HepG2 (cell line): ENCODE results near the gene SPATA25. TPM values are rescaled to one million over a fixed set of nuclear protein-coding genes. Genes with fewer than 3 reads are reported as not detected.

ENCODE experiments used
- HNF4G ChIP-seq, 2 experiments: sonication (generic) in 1 of 2; formaldehyde crosslinking in 1 of 2; IDR thresholded peaks; 2 replicates each; pipeline versions ENCODE4 v1.4.0 to v1.6.1; 2011 to 2020; ENCODE audit warnings: borderline replicate concordance in 2 of 2, low read depth in 2 of 2, mild to moderate bottlenecking in 2 of 2, low read length in 1 of 2, missing genetic modification reagents in 1 of 2, moderate library complexity in 1 of 2
- KDM4B ChIP-seq: sonication (generic); formaldehyde crosslinking; IDR thresholded peaks from 2 replicates; pipeline ENCODE4 v1.4.0; 2020; ENCODE audit warnings: missing genetic modification reagents
- MAFG ChIP-seq: sonication (generic); formaldehyde crosslinking; IDR thresholded peaks from 2 replicates; pipeline ENCODE4 v1.5.1; 2020; ENCODE audit warnings: mild to moderate bottlenecking, missing genetic modification reagents
- MYNN ChIP-seq: sonication (generic); formaldehyde crosslinking; IDR thresholded peaks from 2 replicates; pipeline ENCODE4 v1.4.0; 2020; ENCODE audit warnings: mild to moderate bottlenecking, low read depth, missing genetic modification reagents
- PITX1 ChIP-seq: sonication (generic); formaldehyde crosslinking; IDR thresholded peaks from 2 replicates; pipeline ENCODE4 v1.5.1; 2020; ENCODE audit warnings: mild to moderate bottlenecking, missing genetic modification reagents
- SRY ChIP-seq: sonication (generic); formaldehyde crosslinking; IDR thresholded peaks from 2 replicates; pipeline ENCODE4 v1.8.0; 2022; ENCODE audit warnings: mild to moderate bottlenecking, missing genetic modification reagents
- TOPORS ChIP-seq: sonication (generic); formaldehyde crosslinking; IDR thresholded peaks from 2 replicates; pipeline ENCODE4 v1.8.0; 2023; ENCODE audit warnings: mild to moderate bottlenecking, missing genetic modification reagents
- YY1 ChIP-seq: IDR thresholded peaks from 2 replicates; pipeline ENCODE4 v1.6.1; 2011; ENCODE audit warnings: low read length, low read depth, moderate library complexity, mild to moderate bottlenecking; ENCODE audit not compliant: insufficient read depth, insufficient replicate concordance
- ZBTB33 ChIP-seq: sonication (generic); formaldehyde crosslinking; IDR thresholded peaks from 2 replicates; pipeline ENCODE4 v1.4.0; 2020; ENCODE audit warnings: missing genetic modification reagents
- ZBTB7B ChIP-seq: sonication (generic); formaldehyde crosslinking; IDR thresholded peaks from 2 replicates; pipeline ENCODE4 v1.4.0; 2020; ENCODE audit warnings: missing genetic modification reagents
- ZNF451 ChIP-seq: sonication (generic); formaldehyde crosslinking; IDR thresholded peaks from 2 replicates; pipeline ENCODE4 v1.5.0; 2020; ENCODE audit warnings: mild to moderate bottlenecking, missing genetic modification reagents
- ZNF496 ChIP-seq: sonication (generic); formaldehyde crosslinking; IDR thresholded peaks from 2 replicates; pipeline ENCODE4 v1.8.1; 2023; ENCODE audit warnings: mild to moderate bottlenecking, moderate library complexity, missing genetic modification reagents; ENCODE audit not compliant: insufficient replicate concordance
- ZNF501 ChIP-seq: sonication (generic); formaldehyde crosslinking; IDR thresholded peaks from 2 replicates; pipeline ENCODE4 v1.5.1; 2020; ENCODE audit warnings: mild to moderate bottlenecking, moderate library complexity, missing genetic modification reagents
- ZNF609 ChIP-seq: sonication (generic); formaldehyde crosslinking; IDR thresholded peaks from 2 replicates; pipeline ENCODE4 v1.4.0; 2020; ENCODE audit warnings: mild to moderate bottlenecking, missing genetic modification reagents, borderline replicate concordance
- polyA plus RNA-seq, 8 experiments: library from polyadenylated mRNA; depleted of rRNA in 3 of 8; stranded (reverse) in 7 of 8; unstranded in 1 of 8; fragments of >200 nt; fragmentation: Illumina TruSeq in 4 of 8; extraction: Trizol in 4 of 8; gene quantifications; 2 replicates each; pipeline versions ENCODE4 v1.2.1 to v1.2.3, GENCODE V29; 2011 to 2016; ENCODE audit warnings: low read depth in 4 of 8, missing spikeins in 1 of 8, mixed read lengths in 1 of 8; ENCODE audit not compliant: insufficient read depth in 1 of 8
- total RNA-seq, 5 experiments: library from RNA; depleted of rRNA; stranded (reverse); fragments of >200 nt; fragmentation: Illumina TruSeq; extraction: Trizol; gene quantifications; 2 replicates each; pipeline ENCODE4 v1.2.3, GENCODE V29; 2016; ENCODE audit warnings: low read depth in 1 of 5
- TF ChIP-seq, protein P1 (sequence below): sonication (generic); formaldehyde crosslinking; IDR thresholded peaks from 2 replicates; pipeline ENCODE4 v1.4.0; 2020; ENCODE audit warnings: missing genetic modification reagents

The SPATA25 gene
- total and polyA plus RNA-seq, 2 of the 13 experiments (the other 11 are each of a cell fraction or from before 2014, with no cell fraction given): 4.8 to 7.6 TPM

GRCh38 chr20:45921337-45922189, 34.1 kb upstream of the SPATA25 start (continued):
- 0 out of 2 replicates have a peak, but pooled peaks have one; percentile 39 for TF ChIP-seq ZNF609
- no peak for TF ChIP-seq KDM4B
- no peak for TF ChIP-seq TOPORS (CRISPR knock-in tag)
- no peak for TF ChIP-seq ZNF451 (CRISPR knock-in tag)
- peak; percentile 69 for TF ChIP-seq HNF4G (IDR thresholded peaks at IDR 0.05; ENCODE audit: borderline replicate concordance, low read depth, low read length)
- no peak for TF ChIP-seq HNF4G (CRISPR knock-in tag; IDR thresholded peaks at IDR 0.05; ENCODE audit: borderline replicate concordance, low read depth)
- 0 out of 2 replicates have a peak, but pooled peaks have one; percentile 15 for TF ChIP-seq MAFG
- TF ChIP-seq ZNF501: no peak
- TF ChIP-seq SRY (CRISPR knock-in tag): no peak
- TF ChIP-seq MYNN (CRISPR knock-in tag): no peak
- no peak for TF ChIP-seq ZNF496
- TF ChIP-seq YY1: no peak
- TF ChIP-seq ZBTB33 (CRISPR knock-in tag): no peak
- no peak for TF ChIP-seq ZBTB7B (CRISPR knock-in tag)
- TF ChIP-seq, protein P1, sequence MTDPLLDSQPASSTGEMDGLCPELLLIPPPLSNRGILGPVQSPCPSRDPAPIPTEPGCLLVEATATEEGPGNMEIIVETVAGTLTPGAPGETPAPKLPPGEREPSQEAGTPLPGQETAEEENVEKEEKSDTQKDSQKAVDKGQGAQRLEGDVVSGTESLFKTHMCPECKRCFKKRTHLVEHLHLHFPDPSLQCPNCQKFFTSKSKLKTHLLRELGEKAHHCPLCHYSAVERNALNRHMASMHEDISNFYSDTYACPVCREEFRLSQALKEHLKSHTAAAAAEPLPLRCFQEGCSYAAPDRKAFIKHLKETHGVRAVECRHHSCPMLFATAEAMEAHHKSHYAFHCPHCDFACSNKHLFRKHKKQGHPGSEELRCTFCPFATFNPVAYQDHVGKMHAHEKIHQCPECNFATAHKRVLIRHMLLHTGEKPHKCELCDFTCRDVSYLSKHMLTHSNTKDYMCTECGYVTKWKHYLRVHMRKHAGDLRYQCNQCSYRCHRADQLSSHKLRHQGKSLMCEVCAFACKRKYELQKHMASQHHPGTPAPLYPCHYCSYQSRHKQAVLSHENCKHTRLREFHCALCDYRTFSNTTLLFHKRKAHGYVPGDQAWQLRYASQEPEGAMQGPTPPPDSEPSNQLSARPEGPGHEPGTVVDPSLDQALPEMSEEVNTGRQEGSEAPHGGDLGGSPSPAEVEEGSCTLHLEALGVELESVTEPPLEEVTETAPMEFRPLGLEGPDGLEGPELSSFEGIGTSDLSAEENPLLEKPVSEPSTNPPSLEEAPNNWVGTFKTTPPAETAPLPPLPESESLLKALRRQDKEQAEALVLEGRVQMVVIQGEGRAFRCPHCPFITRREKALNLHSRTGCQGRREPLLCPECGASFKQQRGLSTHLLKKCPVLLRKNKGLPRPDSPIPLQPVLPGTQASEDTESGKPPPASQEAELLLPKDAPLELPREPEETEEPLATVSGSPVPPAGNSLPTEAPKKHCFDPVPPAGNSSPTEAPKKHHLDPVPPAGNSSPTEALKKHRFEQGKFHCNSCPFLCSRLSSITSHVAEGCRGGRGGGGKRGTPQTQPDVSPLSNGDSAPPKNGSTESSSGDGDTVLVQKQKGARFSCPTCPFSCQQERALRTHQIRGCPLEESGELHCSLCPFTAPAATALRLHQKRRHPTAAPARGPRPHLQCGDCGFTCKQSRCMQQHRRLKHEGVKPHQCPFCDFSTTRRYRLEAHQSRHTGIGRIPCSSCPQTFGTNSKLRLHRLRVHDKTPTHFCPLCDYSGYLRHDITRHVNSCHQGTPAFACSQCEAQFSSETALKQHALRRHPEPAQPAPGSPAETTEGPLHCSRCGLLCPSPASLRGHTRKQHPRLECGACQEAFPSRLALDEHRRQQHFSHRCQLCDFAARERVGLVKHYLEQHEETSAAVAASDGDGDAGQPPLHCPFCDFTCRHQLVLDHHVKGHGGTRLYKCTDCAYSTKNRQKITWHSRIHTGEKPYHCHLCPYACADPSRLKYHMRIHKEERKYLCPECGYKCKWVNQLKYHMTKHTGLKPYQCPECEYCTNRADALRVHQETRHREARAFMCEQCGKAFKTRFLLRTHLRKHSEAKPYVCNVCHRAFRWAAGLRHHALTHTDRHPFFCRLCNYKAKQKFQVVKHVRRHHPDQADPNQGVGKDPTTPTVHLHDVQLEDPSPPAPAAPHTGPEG: no peak
- no peak for TF ChIP-seq PITX1 (CRISPR knock-in tag)
